Putamen (tissue), 1 donor: ENCODE measurements around the gene RAD51.

Experiments
- DNase-seq: peaks from one replicate; pipeline ENCODE4 v3.0.0-alpha.2; 2016; ENCODE audit warnings: low spot score

The RAD51 gene

GRCh38 chr15:40722354-40722753, 27.4 kb downstream of the RAD51 start:
- DNase-seq, result no peak

- DNase-seq, result no peak
Observed at GRCh38 chr15:40722934-40723333, 28.0 kb downstream of the RAD51 start.

GRCh38 chr15:40723919-40724318, 28.9 kb downstream of the RAD51 start:
- DNase-seq, result no peak

GRCh38 chr15:40731034-40731433, 36.1 kb downstream of the RAD51 start:
- no peak for DNase-seq

- no peak for DNase-seq
Observed at GRCh38 chr15:40736575-40736974, 41.6 kb downstream of the RAD51 start.

- no peak for DNase-seq
Observed at GRCh38 chr15:40737048-40737447, 42.1 kb downstream of the RAD51 start.

GRCh38 chr15:40739047-40739446, 44.1 kb downstream of the RAD51 start:
- DNase-seq, result no peak

- DNase-seq, result no peak
Observed at GRCh38 chr15:40739854-40740253, 44.9 kb downstream of the RAD51 start.

GRCh38 chr15:40743485-40743901, 48.5 kb downstream of the RAD51 start:
- DNase-seq, result no peak

- no peak for DNase-seq
Observed at GRCh38 chr15:40743921-40744814, 49.2 kb downstream of the RAD51 start.

- DNase-seq, result no peak
Observed at GRCh38 chr15:40744815-40745152, 49.8 kb downstream of the RAD51 start.

- DNase-seq, result no peak
Observed at GRCh38 chr15:40746916-40747418, 52.0 kb downstream of the RAD51 start.

- no peak for DNase-seq
Observed at GRCh38 chr15:40747685-40748631, 53.0 kb downstream of the RAD51 start.

- DNase-seq, result no peak
Observed at GRCh38 chr15:40749151-40749630, 54.2 kb downstream of the RAD51 start.

- DNase-seq, result no peak
Observed at GRCh38 chr15:40750885-40751284, 55.9 kb downstream of the RAD51 start.

GRCh38 chr15:40751745-40752144, 56.8 kb downstream of the RAD51 start:
- DNase-seq, result no peak

GRCh38 chr15:40754574-40754882, 59.6 kb downstream of the RAD51 start:
- DNase-seq, result no peak

GRCh38 chr15:40754883-40755811, 60.2 kb downstream of the RAD51 start, which contains the start of gene RMDN3:
Gene RMDN3 (minus strand): TSS chr15:40755254. CDS start chr15:40754783, 471 bp downstream.
- peak; percentile 89 for DNase-seq

GRCh38 chr15:40755812-40756208, 60.8 kb downstream of the RAD51 start:
- no peak for DNase-seq

GRCh38 chr15:40756938-40757337, 62.0 kb downstream of the RAD51 start:
- no peak for DNase-seq

- no peak for DNase-seq
Observed at GRCh38 chr15:40759961-40760360, 65.0 kb downstream of the RAD51 start.
